HG03280 (cell line): Measurements from ENCODE around the gene REC114.
"Not testable (repeated sequence)": the region's sequence is repeated elsewhere in the genome, so short reads cannot be mapped to it uniquely, and the experiment has no call there.

Experiments
- ATAC-seq: cut with Tn5 transposase; IDR thresholded peaks from one replicate; pipeline ENCODE4 v1.9.1; 2021; ENCODE audit warnings: mild to moderate bottlenecking, moderate library complexity; ENCODE audit not compliant: unreplicated experiment

Gene REC114

DNA sequence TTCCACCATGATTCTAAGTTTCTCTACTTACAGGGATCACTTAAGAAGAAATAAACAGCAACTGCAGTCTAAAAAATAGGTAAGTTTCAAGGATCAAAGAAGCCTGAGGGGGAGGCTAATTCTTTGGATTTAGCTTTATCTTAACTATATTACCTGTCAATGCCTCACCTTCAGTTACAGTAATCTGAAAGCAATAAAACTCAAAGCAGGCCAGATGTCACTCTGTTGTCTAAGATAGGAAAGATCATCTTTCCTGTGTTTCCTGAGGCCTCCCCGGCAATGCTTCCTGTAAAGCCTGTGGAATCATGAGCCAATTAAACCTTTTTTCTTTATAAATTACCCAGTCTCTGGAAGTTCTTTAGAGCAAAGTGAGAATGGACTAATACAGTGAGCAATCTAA is 130.1 kb downstream of the REC114 start:
- no peak for ATAC-seq

- ATAC-seq, result no peak
These were observed 130.6 kb downstream of the REC114 start for GRCh38 chr15:73573572-73573971.

DNA sequence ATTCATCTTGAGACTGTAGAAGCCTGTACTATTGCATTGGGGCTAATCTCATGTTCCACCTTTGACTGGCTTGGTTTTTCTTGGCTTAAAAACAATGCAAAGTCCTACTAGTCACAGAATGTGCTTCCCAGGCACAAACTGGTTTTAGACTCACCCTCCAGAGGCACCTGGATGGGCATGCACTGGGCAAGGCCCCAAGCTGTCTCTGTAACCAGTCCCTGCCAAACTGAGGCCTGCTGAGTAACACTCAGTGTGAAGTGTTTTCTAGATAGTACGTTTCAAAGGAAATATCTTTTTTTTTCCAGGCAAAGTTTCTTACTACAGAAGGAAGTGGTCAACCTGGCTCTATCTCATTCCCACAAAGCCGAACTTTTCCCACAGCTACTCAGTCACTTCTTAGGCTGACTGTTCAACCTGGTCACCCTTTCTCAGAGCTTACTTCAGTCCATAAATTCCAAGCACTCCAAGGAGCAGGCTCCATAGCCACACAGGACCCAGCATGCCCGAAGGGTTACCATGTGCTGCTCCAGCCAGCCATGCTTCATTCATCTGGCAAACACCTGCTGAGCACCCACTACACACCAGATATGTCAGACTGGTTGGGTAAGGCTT is 132.8 kb downstream of the REC114 start:
- ATAC-seq, result no peak

DNA sequence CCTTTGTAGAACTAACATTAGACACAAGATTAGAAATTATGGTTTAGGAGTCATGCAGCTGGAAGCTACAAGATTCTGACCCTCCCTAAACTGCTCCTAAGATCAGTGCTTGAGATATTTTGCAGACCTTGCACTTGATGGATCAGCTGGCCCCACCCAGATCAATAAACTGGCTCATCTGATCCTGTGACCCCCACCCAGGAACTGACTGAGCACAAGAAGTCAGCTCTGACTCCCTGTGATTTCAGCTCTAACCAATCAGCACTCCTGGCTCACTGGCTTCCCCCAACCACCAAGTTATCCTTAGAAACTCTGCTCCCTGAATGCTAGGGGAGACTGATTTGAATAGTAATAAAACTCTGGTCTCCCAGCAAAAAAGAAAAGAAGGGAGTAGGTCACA is 134.6 kb downstream of the REC114 start:
- ATAC-seq, result not testable (repeated sequence)

DNA sequence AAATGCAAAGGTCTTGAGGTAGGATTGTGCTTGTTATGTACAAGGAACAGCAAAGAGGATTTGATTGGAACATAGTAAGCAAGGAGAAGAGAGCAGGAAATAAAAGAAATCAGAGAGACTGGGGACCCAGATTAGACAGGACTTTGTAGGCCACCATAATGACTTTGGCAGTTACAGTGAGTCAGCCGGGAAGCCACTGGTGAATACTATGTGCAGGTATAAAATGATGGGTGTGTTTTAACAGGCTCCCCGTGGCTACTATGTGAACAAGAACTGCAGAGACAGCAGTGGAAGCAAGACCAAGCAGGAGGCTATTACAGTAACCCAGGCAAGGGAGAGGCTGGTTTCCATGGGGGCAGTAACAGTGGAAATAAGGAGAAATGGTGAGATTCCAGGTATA is 135.1 kb downstream of the REC114 start:
- ATAC-seq, result no peak

DNA sequence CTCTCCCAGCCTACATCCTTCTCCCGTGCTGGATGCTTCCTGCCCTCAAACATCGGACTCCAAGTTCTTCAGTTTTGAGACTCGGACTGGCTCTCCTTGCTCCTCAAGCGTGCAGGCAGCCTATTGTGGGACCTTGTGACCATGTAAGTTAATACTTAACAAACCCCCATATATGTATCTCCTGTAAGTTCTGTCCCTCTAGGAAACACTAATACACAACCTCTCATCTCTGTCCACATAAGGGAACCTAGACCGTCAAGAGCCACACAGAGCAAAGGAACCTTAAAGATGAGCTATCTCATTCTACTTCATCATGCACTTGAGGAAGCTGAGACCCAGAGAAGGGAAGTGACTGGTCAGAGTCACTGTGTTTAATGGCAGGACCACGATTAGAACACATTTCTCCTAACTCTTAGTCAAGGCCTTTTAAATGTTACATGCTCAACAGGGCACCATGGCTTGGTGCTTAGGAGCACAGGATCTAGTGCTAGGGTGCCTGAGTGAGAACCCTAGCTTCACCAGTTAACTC is 140.0 kb downstream of the REC114 start:
- ATAC-seq, result no peak

DNA sequence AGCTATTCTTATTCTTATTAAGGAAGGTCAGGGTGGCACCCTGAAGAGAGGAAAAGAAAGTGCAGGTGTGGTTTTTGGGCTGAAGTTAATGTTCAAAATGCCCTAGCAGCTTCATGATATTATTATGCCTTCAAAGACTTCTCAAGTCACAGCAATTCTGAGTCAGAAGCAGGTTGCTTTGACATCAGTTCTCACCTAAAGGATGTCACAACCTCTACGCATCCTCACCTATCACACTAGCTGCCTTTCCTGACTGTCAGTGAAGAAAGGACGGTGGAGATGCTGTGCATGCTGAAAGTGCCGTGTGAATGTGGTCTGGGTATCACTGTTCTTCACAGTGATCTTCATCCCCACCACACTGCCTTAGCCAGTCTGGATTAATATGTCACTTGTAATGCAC is 140.6 kb downstream of the REC114 start:
- ATAC-seq, result no peak

DNA sequence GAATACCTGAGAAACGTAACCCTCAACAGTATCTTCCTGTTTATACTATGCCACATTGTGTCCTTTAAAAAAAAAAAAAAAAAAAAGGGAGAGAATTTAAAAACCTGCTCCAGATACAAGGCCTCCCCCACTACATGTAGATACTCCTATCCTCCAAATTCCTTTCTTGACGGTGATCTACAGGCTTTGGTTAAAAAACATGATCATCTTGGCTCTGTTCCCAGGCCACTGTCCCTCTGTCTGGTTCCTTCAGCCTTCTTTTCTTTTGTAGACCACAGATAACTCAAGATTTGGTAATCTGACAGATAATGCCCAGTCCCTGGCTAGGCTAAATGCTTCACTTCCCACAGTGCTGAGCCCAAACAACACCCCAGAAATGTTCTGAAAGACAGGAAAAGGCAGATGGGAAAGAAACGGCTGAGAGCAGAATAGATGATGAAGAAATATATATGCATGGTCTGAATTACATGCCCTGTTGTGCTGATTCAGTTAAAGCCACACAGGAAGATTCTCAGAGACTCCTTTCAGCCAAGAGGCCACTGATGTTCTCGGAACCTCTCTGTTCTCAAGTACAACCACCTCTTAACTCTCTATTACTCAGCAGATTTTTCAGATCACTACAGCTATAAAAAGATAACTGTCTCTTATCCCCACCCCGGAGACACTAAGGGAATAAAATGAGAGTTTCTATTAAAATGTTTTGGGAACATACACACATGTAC is 141.9 kb downstream of the REC114 start:
- ATAC-seq, result no peak

- no peak for ATAC-seq
These were observed 143.1 kb downstream of the REC114 start for GRCh38 chr15:73585871-73586654.

DNA sequence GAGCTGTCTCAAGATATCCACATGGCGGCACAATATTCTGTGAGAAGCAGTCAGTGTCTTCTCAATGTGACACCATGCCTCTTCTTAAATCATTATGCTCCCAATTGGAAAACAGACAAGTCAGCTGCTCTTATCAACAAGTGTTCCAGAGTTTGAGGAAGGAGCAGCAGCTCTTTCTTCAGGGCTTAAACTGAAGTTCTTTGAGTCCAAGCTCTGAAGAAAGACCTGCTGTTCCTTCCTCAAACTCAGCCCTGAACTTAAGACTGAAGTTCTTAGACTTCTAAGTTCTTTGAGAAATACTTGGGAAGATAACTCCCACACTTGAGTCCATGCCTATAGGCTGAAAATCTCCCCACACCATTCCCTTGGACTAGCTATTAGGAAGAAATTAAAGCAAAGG is 146.8 kb downstream of the REC114 start:
- no peak for ATAC-seq

DNA sequence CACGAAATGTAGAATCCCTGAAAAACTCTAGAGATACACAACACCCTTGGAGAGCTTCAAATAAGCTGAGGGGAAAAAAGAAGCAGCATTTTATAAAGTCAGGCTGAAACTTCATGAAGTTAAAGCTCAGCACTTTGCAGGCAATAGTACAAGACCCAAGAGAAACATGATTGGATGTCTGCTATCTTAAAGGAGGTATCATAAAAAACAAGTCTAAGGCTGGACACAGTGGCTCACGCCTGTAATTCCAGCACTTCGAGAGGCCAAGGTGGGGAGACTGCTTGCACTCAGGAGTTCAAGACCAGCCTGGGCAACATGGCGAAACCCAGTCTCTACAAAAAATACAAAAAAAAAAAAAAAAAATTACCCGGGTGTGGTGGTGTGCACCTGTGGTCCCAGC is 147.3 kb downstream of the REC114 start:
- no peak for ATAC-seq

GRCh38 chr15:73593304-73594074 is 150.5 kb downstream of the REC114 start:
- ATAC-seq, result no peak

GRCh38 chr15:73594109-73594508 is 151.1 kb downstream of the REC114 start:
- ATAC-seq, result no peak

- no peak for ATAC-seq
These were observed 153.2 kb downstream of the REC114 start for GRCh38 chr15:73596174-73596573.

DNA sequence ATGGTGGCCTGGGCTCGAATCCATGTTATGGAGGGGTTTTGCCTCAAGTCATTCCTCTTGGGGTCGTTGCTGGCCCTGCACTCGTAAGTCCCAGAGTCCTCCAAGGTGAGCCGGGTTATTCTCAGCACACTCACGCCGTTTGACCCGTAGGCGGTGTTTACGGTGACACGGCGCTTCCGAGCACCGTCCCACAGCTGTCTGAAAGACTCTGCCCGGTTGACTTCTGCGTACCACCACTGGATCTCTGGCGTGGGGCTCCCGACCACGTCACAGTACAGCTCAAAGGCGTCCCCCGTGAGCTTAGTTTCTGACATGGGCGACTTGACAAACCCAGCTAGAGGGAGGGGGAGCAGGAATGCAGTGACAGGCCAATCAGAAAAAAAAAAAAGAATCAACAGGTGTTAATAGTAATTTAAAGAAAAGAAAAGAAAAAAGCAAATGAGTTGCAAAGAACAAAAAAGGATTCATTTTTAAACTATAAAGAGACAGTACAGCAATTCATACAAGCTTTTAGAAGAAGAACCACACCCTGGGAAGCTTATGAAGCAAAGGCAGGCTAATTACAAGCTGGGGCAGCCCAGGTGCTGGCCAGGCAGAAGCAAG is 154.2 kb downstream of the REC114 start:
- ATAC-seq, result no peak

DNA sequence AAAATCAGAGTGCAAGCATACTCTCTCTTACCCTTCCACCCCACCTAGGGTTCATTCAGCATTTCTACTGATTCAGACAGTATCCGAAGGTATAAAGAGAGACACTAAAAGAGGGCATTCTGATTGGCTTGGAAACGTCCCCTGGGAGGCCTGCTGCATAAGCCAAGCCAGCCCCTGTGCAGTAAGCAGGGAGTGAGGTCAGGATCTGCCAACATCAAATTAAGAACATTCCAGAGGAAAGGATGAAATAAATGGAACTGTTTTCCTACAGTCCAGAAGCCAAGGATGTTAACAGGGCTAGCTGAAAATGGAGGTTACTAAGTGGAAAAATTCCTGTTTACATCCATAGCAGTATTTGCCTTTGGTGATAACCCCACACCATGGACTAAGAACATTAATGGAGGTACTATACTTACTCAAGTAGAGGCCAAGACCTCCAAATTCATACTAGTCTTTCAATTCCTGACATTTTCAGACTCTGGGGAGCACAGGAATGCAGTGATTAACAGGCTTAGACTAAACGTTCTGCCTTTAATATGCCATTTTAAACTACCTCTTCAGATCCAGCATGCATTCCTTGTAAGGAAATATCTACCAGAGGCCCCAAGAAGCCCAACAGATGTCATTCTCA is 155.7 kb downstream of the REC114 start:
- ATAC-seq, result no peak

DNA sequence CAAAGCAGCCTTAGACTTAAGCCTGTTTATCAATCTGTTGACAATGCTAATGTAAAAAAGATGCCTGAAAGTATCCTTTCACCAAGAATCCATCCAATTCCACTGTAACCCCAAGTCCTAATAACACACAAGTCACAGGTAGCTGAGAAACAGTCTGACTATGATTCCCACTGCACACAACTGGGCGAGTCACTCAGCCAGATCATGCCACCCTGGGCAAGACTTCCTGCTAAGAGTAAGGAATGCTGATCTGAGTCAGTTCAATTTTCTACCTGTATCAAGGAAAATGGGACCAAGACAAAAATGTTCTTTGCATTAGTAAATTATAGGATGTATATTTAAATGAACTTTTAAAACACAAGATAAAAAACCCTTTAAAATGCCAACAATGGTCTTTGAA is 157.0 kb downstream of the REC114 start:
- ATAC-seq, result no peak

GRCh38 chr15:73600413-73601335 is 157.7 kb downstream of the REC114 start:
- no peak for ATAC-seq
